Caki2 (cell line): Measurements from ENCODE around the gene CCL27. TPM values are rescaled to one million over a fixed set of nuclear protein-coding genes. Genes with fewer than 3 reads are reported as not detected.

Experiments
- DNase-seq: peaks from one replicate; pipeline ENCODE4 v3.0.0-alpha.2; 2015; ENCODE audit warnings: low read depth
- in situ Hi-C: cut with HindIII; loops from 2 replicates; pipeline ENCODE4 v1.10.0; 2016; ENCODE audit warnings: low sequenced_read_pairs, low pct_unique_long_range_greater_than_20kb, mixed read lengths
- total RNA-seq: library from RNA; depleted of rRNA; stranded (reverse); fragments of >200 nt; shearing (Covaris generic); gene quantifications from 2 replicates; pipeline ENCODE4 v1.2.3, GENCODE V29; 2014; ENCODE audit warnings: low replicate concordance; rRNA removed

CCL27 gene
- 1.3 TPM in 1 of 2 replicates, not detected in the other for total RNA-seq

DNA sequence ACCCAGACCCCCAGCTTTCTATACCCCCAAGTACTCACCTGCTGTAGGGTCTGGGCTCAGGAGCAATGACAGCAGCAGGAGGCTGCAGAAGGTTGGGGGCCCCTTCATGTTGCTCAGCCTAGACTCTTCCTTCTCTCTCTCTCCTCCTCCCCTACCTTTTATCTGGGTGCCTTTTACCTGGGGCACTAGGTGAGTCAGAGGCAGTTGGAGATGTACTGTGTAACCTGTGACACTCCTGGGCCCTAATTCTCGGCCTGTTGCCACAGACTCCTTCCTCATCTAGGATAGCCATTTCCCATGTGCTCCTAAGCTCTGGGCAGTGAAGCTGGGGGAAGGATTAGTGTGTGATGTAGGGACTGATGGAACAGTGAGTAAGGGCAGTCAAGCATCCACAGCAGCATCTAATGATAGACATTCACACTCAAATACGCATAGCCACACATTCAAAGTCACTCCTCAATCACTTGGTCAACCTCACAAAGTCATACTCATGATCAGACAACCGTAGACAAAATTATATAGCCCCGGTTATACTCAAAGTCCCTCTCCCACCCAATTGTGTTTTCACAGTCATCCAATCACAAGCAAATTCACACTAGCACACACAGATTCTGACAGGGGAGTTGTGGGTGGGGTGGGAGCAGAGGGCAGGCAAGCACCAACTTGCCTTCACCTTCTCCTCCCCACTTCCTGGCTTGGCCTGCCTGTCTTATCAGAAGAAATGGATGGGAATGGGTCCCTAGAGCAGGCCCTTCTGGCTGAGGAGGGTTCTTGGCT is at the start of gene CCL27:
TSS of gene CCL27 (minus strand) at position 132 of the 777 bp plus-strand sequence. CDS start at position 108, 24 bp downstream.
- in situ Hi-C loops: no loop called here
- DNase-seq: no peak

GRCh38 chr9:34712140-34712539 is 49.7 kb upstream of the CCL27 start:
- no peak for DNase-seq
- in situ Hi-C loops: no loop called here

DNA sequence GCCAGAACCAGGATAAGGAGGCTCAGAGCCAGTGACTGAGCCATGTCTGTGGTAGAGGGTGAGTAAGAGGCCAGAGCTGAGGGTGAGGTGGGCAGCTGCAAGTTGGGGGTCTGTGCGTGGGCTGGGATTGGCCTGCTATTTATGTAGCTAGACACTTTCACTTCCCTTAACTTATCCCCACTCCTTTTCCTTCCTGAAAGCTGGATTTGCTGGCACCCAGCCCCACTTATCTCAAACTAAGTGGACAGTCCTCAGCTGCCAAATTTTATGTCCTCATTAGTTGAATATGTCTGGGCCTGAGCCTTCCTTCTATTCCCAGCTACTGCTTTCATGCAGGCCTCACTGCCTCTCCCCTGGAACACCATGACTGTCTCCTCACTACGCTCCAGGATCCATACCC is 47.6 kb upstream of the CCL27 start, which contains the start of gene CCL21:
TSS of gene CCL21 (minus strand) at position 114 of the 400 bp plus-strand sequence. CDS start at position 44, 70 bp downstream.
- DNase-seq: no peak
- in situ Hi-C loops: no loop called here

DNA sequence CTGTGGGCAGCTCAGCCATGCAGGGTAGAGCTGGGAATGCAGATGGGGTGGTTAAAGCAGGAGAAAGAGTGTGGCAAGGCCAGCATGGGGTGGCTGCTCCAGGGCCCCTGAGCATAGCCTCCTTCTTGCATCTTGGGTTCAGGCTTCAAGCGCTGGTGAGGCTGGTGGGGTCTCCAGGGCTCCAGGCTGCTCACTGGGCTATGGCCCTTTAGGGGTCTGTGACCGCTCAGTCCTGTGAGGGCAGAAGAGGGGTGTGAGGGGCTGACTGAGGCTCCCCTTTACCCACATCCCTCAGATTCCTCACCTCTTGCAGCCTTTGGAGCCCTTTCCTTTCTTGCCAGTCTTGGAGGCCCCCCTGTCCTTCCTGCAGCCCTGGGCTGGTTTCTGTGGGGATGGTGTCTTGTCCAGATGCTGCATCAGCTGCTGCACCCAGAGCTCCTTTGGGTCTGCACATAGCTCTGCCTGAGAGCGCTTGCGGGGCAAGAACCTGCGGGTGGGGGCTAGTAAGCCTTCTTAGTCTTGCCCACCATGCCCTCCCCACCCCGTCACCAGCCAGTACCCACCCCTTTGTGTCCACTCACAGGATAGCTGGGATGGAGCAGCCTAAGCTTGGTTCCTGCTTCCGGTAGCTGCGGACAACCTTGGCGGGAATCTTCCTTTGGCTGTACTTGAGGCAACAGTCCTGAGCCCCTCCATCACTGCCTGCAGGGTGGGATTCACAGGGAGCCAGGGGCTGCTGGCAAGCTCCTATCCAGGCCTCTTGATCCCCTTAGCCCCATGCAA is 46.9 kb upstream of the CCL27 start:
- DNase-seq: no peak
- in situ Hi-C loops: no loop called here

DNA sequence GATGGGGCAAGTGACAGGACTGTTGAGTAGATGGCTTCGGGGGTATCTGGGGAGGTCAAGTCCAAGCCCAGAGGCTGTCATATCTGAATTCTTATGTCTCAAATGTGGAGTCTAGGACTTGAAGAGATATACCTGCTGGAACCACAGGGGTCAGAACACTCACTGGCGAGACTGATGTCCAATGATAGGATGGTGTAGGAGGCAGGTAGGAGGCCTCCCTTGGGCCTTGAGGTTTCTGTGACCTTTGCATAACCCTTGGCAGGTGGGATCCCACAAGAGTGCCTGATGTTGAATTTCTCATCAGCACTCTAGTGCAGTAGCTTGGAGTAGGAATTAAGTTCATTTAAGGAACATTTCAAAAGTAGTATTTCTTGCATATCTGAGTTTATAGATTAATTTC is 44.7 kb upstream of the CCL27 start:
- in situ Hi-C loops: no loop called here
- no peak for DNase-seq

GRCh38 chr9:34701769-34702736 is 39.6 kb upstream of the CCL27 start:
- in situ Hi-C loops: no loop called here
- peak; percentile 62 for DNase-seq

GRCh38 chr9:34701023-34701768 is 38.7 kb upstream of the CCL27 start:
- in situ Hi-C loops: no loop called here
- DNase-seq: peak; percentile 57

DNA sequence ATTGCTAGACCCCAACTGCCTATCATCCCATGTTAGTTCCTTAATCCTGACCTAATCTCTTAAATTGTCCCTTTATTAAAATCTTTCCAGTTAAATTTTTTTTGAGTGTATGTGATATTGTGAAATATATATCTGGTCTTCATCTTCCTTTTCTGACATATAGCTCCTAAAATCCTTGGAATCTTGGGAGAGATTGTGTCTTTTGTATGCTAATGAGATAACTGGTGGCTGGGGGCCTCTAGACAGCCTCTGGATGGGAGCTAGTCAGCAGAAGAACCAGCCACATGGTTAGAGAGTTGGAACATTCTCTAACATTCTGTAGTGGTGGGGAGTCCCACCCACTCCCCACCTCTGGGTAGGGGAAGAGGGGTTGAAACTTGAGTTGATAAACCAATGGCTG is 32.4 kb upstream of the CCL27 start:
- in situ Hi-C loops: no loop called here
- no peak for DNase-seq

DNA sequence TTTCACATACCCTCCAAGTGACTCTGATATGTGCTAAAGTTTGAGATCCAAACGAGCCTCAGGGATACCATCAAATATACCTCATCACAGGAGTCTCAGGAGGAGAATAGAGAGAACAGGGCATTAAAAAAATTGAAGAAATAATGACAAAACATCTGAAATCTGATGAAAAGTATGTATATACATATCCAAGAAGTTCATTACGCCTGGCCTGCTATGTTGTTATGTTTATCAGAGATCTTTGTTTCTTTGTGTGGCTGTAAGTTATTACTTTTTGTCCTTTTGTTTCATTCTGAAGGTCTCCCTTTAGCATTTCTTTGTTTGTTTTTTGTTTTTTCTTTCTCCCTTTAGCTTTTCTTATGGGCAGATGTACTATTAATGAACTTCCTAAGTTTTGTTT is 31.1 kb upstream of the CCL27 start:
- DNase-seq: no peak
- in situ Hi-C loops: no loop called here

DNA sequence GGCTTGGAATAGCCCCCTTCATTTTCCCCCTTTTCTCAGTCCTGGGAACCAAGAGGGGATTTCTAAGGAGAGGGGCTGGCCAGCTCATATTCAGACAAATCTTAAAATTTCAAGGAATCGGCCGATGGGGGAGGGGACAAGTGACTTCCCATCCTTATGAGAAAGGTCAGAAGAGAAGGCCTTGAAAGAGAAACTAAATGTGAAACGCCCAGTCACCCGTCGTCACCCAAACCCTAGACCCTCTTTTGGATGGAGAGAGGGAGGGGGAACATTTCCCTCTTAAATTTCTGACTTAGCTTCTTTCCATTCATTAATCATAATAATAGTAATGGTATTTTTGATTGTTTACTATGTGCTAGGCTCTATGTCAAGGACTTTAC is 29.5 kb upstream of the CCL27 start:
- in situ Hi-C loops: no loop called here
- DNase-seq: no peak

DNA sequence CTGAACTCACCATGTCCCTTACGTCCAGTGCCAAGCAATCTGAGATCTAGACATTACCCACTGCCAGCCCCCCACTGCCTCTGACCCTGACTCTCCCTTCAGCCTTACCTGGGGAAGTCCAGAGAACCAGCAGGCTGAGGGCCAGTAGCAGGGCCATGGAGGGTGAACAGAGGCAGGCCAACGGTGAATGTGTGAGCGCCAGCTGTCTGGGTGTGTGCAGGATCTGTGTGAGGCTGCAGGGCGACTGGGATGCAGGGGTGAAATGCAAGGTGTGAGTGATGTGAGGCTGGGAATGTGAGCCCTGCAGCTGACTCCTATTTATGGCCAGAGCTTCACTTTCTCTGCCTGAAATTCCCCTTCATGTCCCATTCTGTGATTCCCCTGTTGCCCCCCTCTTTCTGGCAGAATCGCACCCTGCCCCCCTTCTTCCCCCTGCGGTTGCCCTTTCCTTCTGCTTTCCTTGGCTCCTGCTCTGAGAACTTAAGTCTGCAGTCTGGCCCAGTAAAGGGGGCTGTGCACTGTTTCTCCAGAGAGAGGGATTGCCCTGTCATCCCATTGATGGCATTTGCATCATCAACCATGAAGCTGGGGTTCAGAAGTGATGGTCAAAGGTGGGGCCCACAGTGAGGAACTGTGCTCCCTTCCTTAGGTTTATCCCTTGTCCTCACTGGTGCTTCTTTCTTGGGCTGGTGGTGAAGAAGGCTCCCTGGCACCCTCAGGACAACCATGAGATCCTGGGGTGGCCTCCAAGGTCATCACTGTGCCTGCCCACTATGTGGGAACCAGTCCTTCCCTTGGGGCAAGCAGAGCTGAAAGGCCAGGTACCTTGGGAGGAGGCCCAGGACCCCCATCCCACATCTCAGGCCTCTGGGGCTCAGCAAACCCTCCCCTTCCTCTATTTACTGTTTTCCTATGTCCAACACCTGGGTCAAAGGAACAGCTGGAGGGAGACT is 28.8 kb upstream of the CCL27 start, which contains the start of gene CCL19:
TSS of gene CCL19 (minus strand) at position 294 of the 953 bp plus-strand sequence. CDS start at position 157, 137 bp downstream.
- no peak for DNase-seq
- in situ Hi-C loops: no loop called here

DNA sequence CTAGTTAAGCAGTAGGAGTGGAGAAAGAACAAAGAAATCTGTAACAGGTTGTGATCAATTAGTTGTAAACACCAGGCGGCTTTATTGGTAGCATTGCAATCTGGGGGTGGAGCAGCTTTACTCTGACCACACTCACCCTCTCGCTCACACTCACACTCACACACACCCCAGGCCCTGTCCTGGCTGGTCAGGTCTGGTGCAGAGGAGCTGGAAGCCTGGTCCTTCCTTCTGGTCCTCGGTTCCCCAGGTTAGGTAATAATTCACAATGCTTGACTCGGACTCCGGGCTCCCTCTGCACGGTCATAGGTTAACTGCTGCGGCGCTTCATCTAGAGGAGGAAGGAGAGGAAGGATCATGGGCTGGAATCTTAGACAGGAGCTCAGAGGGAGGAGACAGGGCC is 27.1 kb upstream of the CCL27 start:
- DNase-seq: no peak
- in situ Hi-C loops: no loop called here

DNA sequence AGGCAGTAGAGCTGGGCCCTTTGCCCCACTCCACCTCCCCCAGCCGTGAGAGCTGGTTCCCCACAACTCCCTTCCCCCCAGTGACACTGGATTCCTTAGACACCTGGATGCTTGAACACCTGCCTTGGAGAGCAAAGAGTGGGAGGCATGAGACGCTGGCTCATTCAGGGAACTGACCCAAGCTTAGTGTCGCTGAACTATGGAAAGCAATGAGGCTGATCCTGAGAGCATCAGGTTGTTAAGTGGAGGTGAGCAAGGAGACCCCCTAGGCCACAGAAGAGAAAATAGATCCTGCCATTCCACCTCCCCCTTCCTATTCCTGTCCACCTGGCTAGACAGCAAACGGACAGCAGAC is 26.6 kb upstream of the CCL27 start:
- DNase-seq: no peak
- in situ Hi-C loops: no loop called here

DNA sequence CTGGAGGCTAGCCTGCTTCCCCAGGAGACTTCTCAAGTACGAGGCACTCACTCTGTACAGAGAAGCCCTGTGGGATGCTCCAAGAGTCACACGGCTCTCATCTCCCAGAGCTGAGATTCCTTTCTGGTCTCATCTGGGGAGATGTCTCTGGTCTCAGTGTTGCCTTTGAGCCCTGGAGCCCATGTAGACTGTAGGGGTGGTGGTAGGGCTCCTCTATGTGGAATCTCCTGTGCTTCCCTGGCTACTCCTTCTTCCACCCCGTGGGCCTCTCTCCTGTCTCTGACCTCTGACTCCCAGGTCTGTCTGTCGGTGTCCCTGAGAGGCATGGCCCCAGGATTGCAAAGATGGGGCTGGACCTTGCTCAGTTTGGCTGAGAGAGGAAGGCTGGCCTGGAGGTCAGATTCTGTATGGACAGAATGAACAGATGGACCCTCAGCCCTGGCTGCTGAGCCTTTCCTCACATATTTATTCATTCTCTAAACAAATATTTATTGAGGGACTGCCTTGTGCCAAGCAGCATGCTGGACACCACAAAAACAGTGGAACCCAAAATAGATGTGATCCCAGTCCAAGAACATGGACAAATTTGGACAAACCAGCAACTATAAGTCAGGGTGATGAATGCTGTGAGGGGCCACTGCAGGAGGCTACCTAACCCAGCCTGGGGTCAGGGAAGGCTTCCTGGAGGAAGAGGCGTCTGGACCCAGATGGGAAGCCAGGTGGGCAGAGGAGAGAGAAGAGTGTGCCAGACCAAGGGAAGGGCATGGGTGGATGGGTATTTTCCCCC is 26.1 kb upstream of the CCL27 start:
- DNase-seq: no peak
- in situ Hi-C loops: no loop called here

DNA sequence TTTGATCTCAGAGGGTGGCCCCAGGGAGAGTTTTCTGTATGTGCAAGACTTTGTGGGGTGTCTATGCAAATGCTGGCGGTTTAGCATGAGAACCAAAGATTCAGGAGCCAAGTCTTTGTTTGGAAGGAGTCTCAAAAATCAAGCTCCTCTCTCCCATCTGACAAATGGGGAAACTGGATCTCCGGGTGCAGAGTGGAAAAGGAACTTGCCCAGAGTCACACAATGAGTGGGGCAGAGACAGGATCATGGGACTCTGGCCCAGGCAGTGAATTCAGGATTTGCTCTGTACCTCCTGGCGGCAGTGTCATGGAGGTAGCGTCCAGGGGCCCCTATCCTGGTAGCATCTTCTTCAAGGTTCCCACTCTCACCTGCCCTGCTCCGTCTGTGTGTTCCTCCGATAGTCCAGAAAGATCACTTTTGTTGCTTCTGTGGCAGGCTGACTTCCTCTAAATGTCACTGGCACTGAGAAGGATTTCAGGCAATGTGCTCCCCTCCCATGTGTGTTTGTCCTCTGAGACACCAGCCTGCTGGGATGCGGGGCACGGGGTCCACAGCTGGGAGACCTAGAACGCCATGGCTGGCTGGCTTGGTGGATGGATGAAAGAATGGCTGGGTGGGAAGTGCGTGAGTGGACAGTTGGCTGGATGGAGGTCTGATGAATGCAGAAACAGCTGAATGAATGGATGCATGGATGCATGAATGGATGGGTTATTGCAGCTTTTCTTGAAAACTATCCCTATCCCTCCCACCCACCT is 25.0 kb upstream of the CCL27 start:
- in situ Hi-C loops: no loop called here
- DNase-seq: no peak
